ENCODE results near the gene CADPS2.

CADPS2 gene

GRCh38 chr7:122310119-122311021 is 575.9 kb downstream of the CADPS2 start:
- TF ChIP-seq POLR2AphosphoS5 (IDR thresholded peaks at IDR 0.05; ENCODE audit: low read depth, low read length): no peak
- no peak for TF ChIP-seq TAF1 (IDR thresholded peaks at IDR 0.05; ENCODE audit: borderline replicate concordance, insufficient read depth, low read length)
- no peak for TF ChIP-seq REST (IDR thresholded peaks at IDR 0.05; ENCODE audit: insufficient read depth in 1 of 2, low read depth in 2 of 2, low read length in 2 of 2)
- no peak for TF ChIP-seq FOXP2 (optimal IDR thresholded peaks at IDR 0.05; ENCODE audit: borderline replicate concordance, extremely low read depth, extremely low read length, insufficient read depth)
- no peak for TF ChIP-seq SIN3A (IDR thresholded peaks at IDR 0.05; ENCODE audit: borderline replicate concordance, insufficient read depth, low read length)

- TF ChIP-seq SIN3A (IDR thresholded peaks at IDR 0.05; ENCODE audit: borderline replicate concordance, insufficient read depth, low read length) (no peak), TAF1 (IDR thresholded peaks at IDR 0.05; ENCODE audit: borderline replicate concordance, insufficient read depth, low read length) (no peak), FOXP2 (optimal IDR thresholded peaks at IDR 0.05; ENCODE audit: borderline replicate concordance, extremely low read depth, extremely low read length, insufficient read depth) (no peak), POLR2AphosphoS5 (IDR thresholded peaks at IDR 0.05; ENCODE audit: low read depth, low read length) (no peak), REST (IDR thresholded peaks at IDR 0.05; ENCODE audit: insufficient read depth in 1 of 2, low read depth in 2 of 2, low read length in 2 of 2) (no peak)
Observed at GRCh38 chr7:122309421-122309820, 576.8 kb downstream of the CADPS2 start.

- no peak for TF ChIP-seq TAF1 (IDR thresholded peaks at IDR 0.05; ENCODE audit: borderline replicate concordance, insufficient read depth, low read length)
- no peak for TF ChIP-seq POLR2AphosphoS5 (IDR thresholded peaks at IDR 0.05; ENCODE audit: low read depth, low read length)
- TF ChIP-seq FOXP2 (optimal IDR thresholded peaks at IDR 0.05; ENCODE audit: borderline replicate concordance, extremely low read depth, extremely low read length, insufficient read depth): no peak
- TF ChIP-seq REST (IDR thresholded peaks at IDR 0.05; ENCODE audit: insufficient read depth in 1 of 2, low read depth in 2 of 2, low read length in 2 of 2): no peak
Observed at GRCh38 chr7:122307228-122307621, 579.0 kb downstream of the CADPS2 start.

- TF ChIP-seq SIN3A (IDR thresholded peaks at IDR 0.05; ENCODE audit: borderline replicate concordance, insufficient read depth, low read length): no peak
- no peak for TF ChIP-seq POLR2AphosphoS5 (IDR thresholded peaks at IDR 0.05; ENCODE audit: low read depth, low read length)
- TF ChIP-seq REST (IDR thresholded peaks at IDR 0.05; ENCODE audit: insufficient read depth in 1 of 2, low read depth in 2 of 2, low read length in 2 of 2): no peak
- TF ChIP-seq TAF1 (IDR thresholded peaks at IDR 0.05; ENCODE audit: borderline replicate concordance, insufficient read depth, low read length): no peak
- TF ChIP-seq FOXP2 (optimal IDR thresholded peaks at IDR 0.05; ENCODE audit: borderline replicate concordance, extremely low read depth, extremely low read length, insufficient read depth): no peak
Observed at GRCh38 chr7:122306320-122307227, 579.7 kb downstream of the CADPS2 start.

Data from PFSK-1 (cell line).